Ramos (cell line): ENCODE measurements around the gene SAMD8.
"Not testable (repeated sequence)": the region's sequence is repeated elsewhere in the genome, so short reads cannot be mapped to it uniquely, and the experiment has no call there.

Experiments
- in situ Hi-C: fragments of 300-500 bp; cut with MboI; formaldehyde crosslinking; loops from one replicate; pipeline ENCODE4 v1.14.3; 2022; ENCODE audit warnings: low sequenced_read_pairs; ENCODE audit not compliant: unreplicated experiment

Gene SAMD8

GRCh38 chr10:75104842-75105241 is 6.6 kb upstream of the SAMD8 start:
- in situ Hi-C loops, result no loop called here

GRCh38 chr10:75105576-75106197 is 5.8 kb upstream of the SAMD8 start:
- in situ Hi-C loops, result no loop called here

- in situ Hi-C loops, result no loop called here
These were observed 5.2 kb upstream of the SAMD8 start for GRCh38 chr10:75106242-75106641.

GRCh38 chr10:75106891-75107290 is 4.6 kb upstream of the SAMD8 start:
- in situ Hi-C loops, result not testable (repeated sequence)

- in situ Hi-C loops, result no loop called here
These were observed 3.4 kb upstream of the SAMD8 start for GRCh38 chr10:75107756-75108683.

DNA sequence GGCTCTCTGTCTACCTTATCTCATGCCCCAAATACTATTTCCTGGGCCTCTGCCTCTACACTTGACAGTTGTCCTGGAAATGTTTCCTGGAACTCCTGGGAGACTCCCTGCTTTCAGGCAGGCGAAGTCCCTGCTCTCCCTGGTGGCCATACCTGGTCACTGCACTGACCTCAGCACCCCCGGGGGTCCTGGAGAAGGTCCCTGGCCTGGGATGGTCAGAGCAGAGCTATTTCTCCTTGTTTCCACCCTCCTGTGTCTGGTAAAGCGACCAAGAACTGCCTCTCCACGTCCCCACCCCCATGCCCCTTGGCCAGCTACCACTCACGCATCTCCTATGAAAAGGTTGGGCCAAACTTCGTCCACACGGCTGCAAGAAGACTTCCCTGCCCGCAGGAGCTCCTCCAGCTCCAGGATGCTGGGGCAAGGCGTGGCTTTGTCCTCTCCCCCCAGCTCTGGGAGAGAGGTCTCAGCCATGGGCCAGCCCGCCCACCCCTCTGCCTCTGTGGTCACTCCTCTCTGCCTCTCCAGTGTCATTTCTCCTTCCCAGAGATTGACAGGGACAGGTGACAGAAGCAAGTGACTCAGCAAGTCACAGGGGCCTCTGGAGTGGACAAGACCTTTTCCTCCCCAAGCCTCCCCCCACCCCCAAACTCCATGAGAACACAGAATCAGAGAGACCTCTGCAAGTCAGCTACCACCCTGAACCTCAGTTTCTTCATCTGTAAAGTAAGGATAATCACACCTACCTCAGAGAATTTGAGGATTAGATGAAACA is 2.6 kb upstream of the SAMD8 start:
- in situ Hi-C loops, result no loop called here

DNA sequence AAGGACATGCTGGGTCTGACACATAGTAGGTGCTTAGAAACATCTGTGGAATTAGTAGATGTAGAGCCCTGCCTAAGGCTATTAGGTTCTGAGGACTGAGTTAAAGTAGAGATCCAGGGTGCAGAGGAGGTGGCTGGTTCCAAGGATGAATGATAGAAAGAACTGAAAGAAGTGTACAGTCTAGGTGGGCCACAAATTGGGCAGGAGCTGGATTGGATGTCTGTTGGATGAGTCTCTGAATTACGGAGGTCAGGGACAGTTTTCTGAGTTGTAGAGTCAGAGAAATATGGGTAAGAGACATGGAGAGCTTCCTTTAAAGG is 2.0 kb upstream of the SAMD8 start:
- in situ Hi-C loops, result no loop called here

GRCh38 chr10:75110006-75110632 is 1.3 kb upstream of the SAMD8 start:
- in situ Hi-C loops, result no loop called here

DNA sequence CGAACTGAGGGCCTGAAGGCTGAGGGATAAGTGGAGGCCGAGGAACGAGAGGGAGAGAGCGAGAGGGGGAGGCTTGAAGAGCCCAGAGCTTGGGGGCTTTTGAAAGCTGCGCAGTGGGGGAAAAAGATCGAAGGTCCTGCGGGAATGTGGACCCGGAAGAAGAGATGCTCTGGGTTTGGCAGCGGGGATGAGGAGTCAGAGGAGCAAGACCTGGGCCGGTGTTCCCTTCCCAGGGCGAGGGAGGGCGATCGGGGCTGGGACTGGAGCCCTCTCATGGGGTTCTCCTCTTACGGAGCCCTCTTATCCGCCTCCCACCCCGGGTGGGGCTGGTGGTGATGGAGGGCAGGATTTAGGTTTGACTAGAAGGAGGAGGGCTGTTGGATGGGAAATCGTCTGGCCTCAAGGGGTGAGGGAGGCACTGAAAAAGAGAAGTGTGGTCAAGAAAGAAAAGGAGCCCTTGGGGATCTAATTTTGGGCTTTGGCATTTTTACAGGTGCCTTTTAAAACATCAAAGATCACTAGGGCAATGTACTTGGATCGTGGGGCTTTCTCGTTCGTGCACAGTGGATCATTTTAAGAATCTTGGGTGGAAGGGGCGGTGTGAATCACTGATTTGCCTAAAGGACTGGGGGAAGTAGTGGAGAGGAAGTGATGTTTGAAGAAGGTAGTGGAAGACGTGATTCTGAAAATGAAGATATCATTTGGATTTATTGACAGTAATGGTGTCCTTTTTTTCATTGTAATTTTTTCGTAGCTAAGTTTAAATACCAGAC is 637 bp downstream of the SAMD8 start:
- in situ Hi-C loops, result no loop called here

GRCh38 chr10:75115137-75115536 is 3.7 kb downstream of the SAMD8 start:
- in situ Hi-C loops, result no loop called here

- in situ Hi-C loops, result not testable (repeated sequence)
These were observed 5.7 kb downstream of the SAMD8 start for GRCh38 chr10:75116941-75117775.

DNA sequence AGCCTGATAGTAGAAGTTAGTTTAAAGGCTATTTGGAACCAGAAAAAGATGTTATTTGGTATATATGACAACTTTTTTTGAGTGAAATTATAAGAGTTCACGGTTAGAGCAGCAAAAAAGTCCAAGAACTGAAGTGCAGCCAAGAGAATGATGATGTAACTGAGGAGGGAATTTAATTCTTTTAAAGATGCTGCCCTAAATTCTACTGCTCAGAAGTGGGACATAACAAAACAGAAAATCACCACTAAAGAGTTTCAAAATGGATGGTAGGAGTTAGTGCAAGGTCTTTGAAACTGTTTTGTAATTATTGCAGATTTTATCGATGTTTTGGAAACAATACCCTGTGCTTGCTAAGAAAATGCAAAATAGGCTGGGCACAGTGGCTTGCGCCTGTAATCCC is 6.5 kb downstream of the SAMD8 start:
- in situ Hi-C loops, result no loop called here

DNA sequence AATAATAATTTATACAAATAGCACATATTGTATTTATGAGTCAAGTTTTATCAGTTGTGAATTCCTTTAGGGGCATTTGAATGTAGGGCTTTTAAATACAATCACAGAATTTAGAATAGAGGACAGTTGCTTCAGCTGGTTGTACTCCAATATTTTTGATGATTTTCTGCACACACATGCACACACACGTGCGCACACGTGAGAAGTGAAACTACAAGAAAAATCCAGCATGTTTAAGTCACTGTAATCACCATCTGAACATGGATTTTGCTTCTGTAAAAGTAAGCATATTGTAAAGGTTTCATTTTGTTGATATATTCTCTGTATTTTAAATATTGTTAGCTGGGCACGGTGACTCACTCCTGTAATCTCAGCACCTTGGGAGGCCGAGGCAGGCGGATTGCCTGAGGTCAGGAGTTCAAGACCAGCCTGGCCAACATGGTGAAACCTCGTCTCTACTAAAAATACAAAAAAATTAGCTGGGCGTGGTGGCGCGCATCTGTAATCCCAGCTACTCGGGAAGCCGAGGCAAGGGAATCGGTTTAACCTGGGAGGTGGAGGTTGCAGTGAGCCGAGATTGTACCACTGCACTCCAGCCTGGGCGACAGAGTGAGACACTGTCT is 8.1 kb downstream of the SAMD8 start:
- in situ Hi-C loops, result not testable (repeated sequence)

DNA sequence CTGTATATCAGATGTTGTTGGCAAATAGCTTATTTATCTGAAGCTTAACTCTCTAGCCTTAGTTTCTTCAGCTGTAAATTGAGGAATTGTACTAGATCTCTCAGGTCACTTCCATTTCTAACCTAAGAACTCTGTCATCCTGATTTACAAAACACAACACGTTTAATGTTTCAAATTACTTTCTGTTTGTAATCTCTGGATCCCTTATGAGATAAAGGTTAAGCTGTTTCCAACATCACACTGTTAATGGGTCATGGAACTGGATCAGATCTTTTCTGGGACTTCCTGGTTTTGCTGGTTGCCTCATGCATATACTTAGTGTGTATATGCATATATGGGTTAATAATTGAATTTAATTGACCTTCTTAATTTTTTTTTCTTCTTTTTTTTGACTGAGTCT is 9.9 kb downstream of the SAMD8 start:
- in situ Hi-C loops, result no loop called here

GRCh38 chr10:75122505-75122904 is 11.0 kb downstream of the SAMD8 start:
- in situ Hi-C loops, result no loop called here

GRCh38 chr10:75123088-75123682 is 11.7 kb downstream of the SAMD8 start:
- in situ Hi-C loops, result no loop called here

- in situ Hi-C loops, result no loop called here
These were observed 14.8 kb downstream of the SAMD8 start for GRCh38 chr10:75126277-75126676.

- in situ Hi-C loops, result no loop called here
These were observed 16.0 kb downstream of the SAMD8 start for GRCh38 chr10:75127471-75127870.
